C4-2B (cell line): ENCODE measurements around the gene DOCK10.

Experiments
- ZFX ChIP-seq: fragments of 450-650 bp; IDR thresholded peaks from 2 replicates; pipeline ENCODE4 v1.6.1; 2017
- TF ChIP-seq, protein P1 (sequence below): fragments of 450-650 bp; conservative IDR thresholded peaks from 2 replicates; pipeline ENCODE4 v1.5.1; 2017; ENCODE audit warnings: mild to moderate bottlenecking

DNA sequence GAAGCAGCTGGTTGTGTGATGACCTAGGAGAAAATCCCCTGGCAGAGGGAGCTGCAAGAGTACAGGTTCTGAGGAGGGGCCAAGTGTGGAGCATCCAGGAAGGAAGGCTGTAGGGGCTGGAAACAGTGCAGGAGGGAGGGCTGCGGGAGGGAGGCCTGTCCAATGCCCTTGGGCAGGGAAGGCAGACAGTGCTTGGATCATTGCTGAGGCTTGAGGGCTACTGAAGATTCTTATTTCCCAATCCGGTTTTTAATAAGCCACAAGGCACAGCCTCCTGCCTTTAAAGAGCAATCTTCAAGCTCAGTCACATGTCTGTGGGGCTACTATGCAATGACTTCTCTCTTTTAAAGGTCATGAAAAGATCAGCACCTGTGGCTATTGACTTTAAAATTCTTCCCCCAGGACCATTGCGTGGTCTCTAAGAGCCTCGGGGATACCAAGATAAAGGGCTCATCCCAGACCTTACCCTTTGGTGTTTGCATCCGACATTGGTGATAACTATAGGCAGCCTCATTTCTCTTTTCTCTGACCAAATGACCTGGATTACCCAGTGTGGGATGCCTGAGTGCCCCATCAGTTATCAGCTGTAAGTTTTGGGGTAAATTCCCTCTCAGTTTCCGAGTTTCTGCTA is 149.6 kb downstream of the DOCK10 start:
- TF ChIP-seq, protein P1, sequence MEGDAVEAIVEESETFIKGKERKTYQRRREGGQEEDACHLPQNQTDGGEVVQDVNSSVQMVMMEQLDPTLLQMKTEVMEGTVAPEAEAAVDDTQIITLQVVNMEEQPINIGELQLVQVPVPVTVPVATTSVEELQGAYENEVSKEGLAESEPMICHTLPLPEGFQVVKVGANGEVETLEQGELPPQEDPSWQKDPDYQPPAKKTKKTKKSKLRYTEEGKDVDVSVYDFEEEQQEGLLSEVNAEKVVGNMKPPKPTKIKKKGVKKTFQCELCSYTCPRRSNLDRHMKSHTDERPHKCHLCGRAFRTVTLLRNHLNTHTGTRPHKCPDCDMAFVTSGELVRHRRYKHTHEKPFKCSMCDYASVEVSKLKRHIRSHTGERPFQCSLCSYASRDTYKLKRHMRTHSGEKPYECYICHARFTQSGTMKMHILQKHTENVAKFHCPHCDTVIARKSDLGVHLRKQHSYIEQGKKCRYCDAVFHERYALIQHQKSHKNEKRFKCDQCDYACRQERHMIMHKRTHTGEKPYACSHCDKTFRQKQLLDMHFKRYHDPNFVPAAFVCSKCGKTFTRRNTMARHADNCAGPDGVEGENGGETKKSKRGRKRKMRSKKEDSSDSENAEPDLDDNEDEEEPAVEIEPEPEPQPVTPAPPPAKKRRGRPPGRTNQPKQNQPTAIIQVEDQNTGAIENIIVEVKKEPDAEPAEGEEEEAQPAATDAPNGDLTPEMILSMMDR = no peak
- TF ChIP-seq ZFX = no peak
